Esophagus (tissue), 2 donors: ENCODE results near the gene NAPEPLD. TPM values are rescaled to one million over a fixed set of nuclear protein-coding genes. Genes with fewer than 3 reads are reported as not detected.

ENCODE experiments used
- H3K27ac ChIP-seq, 2 donors: one replicate each; pipeline ENCODE4 v1.5.1; 2013; ENCODE audit warnings: low read depth in 2 of 2, mild to moderate bottlenecking in 2 of 2, inconsistent platforms in 1 of 2, low read length in 1 of 2, moderate library complexity in 1 of 2
- H3K27me3 ChIP-seq, 2 donors: one replicate each; pipeline ENCODE4 v1.6.1; 2013; ENCODE audit warnings: low read length in 2 of 2, control low read depth in 1 of 2, mild to moderate bottlenecking in 1 of 2; ENCODE audit not compliant: insufficient read depth in 2 of 2, control insufficient read depth in 1 of 2
- H3K36me3 ChIP-seq, 2 donors: one replicate each; pipeline ENCODE4 v1.6.1; 2013; ENCODE audit warnings: low read length in 1 of 2; ENCODE audit not compliant: control insufficient read depth in 2 of 2, insufficient read depth in 2 of 2
- H3K4me1 ChIP-seq, 2 donors: one replicate each; pipeline ENCODE4 v1.6.1; 2013; ENCODE audit warnings: low read length in 1 of 2; ENCODE audit not compliant: control insufficient read depth in 2 of 2, insufficient read depth in 2 of 2
- H3K4me3 ChIP-seq, 2 donors: one replicate each; pipeline ENCODE4 v1.5.1; 2013; ENCODE audit warnings: low read length in 2 of 2, mild to moderate bottlenecking in 2 of 2, low read depth in 1 of 2, moderate library complexity in 1 of 2
- H3K9me3 ChIP-seq, 2 donors: one replicate each; pipeline ENCODE4 v1.6.1; 2013; ENCODE audit warnings: mild to moderate bottlenecking in 2 of 2, low read depth in 1 of 2, low read length in 1 of 2, moderate library complexity in 1 of 2; ENCODE audit not compliant: control insufficient read depth in 2 of 2, insufficient read depth in 1 of 2
- WGBS, 2 donors: extraction: QIAGEN DNeasy Blood & Tissue Kit; methylation state at CpG; one replicate each; pipeline ENCODE4 v1.1.7; 2013; 5-methylcytosine and 5-hydroxymethylcytosine counted together
- polyA plus RNA-seq, 2 donors: library from polyadenylated mRNA; stranded (reverse); fragments of 200-250 nt; gene quantifications; one replicate each; pipeline ENCODE4 v1.2.3, GENCODE V29; 2013
- donor health status: healthy with polysubstance abuse.
- donor health status: Bipolar disorder and iron deficiency.

Gene NAPEPLD
- polyA plus RNA-seq, 2 donors = 1.1 to 1.7 TPM

DNA sequence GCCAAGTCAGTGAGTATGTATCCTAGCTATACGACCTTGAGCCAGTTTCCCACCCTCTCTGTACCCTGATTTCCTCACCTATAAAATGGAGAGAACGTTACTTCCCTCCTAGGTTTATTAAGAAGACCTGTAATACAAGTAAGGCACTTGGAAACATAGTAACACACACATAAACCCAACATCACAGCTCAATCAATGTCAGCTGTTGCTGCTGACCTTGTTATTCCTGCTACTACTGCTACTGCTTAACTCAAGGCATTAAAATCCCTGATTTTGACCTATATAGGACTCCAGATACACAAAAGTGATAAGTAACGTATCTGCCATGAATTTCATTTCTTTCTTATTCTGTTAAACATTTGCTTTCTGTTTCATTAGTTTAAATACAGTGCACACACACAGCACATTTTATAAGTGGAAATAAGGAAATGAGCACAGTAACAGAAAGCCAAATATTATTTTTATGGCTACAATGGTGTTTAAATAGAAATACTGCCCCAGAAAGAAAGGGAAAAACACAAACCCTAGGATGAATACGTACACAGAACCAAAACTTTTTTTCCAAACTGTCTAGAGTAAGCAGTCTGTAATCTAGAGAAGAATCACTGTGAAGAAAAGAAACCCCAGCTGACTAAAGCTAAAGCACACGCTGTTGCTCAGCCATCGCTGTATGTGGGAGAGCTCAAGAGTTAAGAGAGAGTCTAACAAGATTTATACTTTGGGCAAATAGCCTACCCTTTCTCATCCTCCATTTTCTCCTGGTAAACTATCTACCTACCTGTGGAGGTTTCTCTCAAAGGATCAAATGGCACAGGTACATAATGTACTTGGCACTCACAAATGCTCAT is 19.0 kb downstream of the NAPEPLD start:
- WGBS, 2 donors = 67 to 80% methylated on average over 6 of the region's 6 CpGs
- no peak overlapping the region for H3K4me3 ChIP-seq

GRCh38 chr7:103127006-103127405 is 21.9 kb downstream of the NAPEPLD start:
- Histone ChIP-seq H3K4me1 (no peaks in the 10 kb centered on the region), H3K36me3 (peaks cover 0 to 5% of the 10 kb centered on the region in 2 donors), H3K4me3 (no peak overlapping the region), H3K27me3 (no peaks in the 10 kb centered on the region), H3K27ac (no peak overlapping the region), H3K9me3 (no peaks in the 10 kb centered on the region)
- WGBS, 2 donors = 85% methylated on average over 2 of the region's 2 CpGs

More for the DNA sequence above, 19.0 kb downstream of the NAPEPLD start:
- H3K27me3 ChIP-seq = no peaks in the 10 kb centered on the region
- no peaks in the 10 kb centered on the region for H3K9me3 ChIP-seq
- peaks cover 0 to 3% of the 10 kb centered on the region in 2 donors for H3K36me3 ChIP-seq
- no peaks in the 10 kb centered on the region for H3K4me1 ChIP-seq
- no peak overlapping the region for H3K27ac ChIP-seq

DNA sequence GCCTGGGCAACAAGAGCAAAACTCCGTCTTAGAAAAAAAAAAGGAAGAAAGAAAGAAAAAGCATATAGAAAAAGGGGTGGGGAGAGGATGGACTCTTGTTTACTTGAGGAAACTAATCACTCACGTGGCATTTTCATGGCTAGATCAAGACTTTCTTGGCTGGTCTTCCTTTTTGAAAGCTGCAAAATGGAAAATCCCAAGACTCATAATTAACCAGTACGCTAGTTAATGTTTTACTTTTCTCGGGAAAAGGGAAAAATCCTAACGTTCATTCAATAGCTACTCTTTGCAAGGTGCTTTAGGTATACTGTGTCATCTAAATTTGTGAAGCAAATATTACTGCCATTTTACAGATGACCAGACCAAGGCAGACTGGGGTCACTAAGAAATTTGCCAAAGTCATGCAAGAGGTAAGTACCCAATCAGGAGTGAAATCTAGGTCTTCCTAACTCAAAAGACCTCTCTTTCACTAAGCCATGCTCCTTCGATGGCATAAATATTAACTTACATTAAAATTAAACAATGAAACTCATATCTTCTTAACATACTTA is 24.4 kb downstream of the NAPEPLD start:
- Histone ChIP-seq H3K36me3 (peaks cover 0 to 12% of the 10 kb centered on the region in 2 donors), H3K27me3 (no peaks in the 10 kb centered on the region), H3K4me3 (no peak overlapping the region), H3K9me3 (no peaks in the 10 kb centered on the region), H3K27ac (no peak overlapping the region), H3K4me1 (no peaks in the 10 kb centered on the region)
- WGBS, 2 donors = 76 to 80% methylated on average over 6 of the region's 6 CpGs

GRCh38 chr7:103123529-103123928 is 25.4 kb downstream of the NAPEPLD start:
- H3K27me3 ChIP-seq = no peaks in the 10 kb centered on the region
- H3K4me3 ChIP-seq = no peak overlapping the region

GRCh38 chr7:103121641-103122040 is 27.3 kb downstream of the NAPEPLD start:
- peaks cover 0 to 10% of the 10 kb centered on the region in 2 donors for H3K36me3 ChIP-seq
- H3K9me3 ChIP-seq = no peaks in the 10 kb centered on the region
- H3K27me3 ChIP-seq = no peaks in the 10 kb centered on the region
- H3K27ac ChIP-seq = no peak overlapping the region
- H3K4me3 ChIP-seq = no peak overlapping the region
- H3K4me1 ChIP-seq = no peaks in the 10 kb centered on the region

More at GRCh38 chr7:103123529-103123928, 25.4 kb downstream of the NAPEPLD start:
- H3K9me3 ChIP-seq = no peaks in the 10 kb centered on the region
- H3K36me3 ChIP-seq = peaks cover 0 to 13% of the 10 kb centered on the region in 2 donors
- no peak overlapping the region for H3K27ac ChIP-seq
- 59 to 64% methylated on average over 3 of the region's 3 CpGs for WGBS, 2 donors
- H3K4me1 ChIP-seq = no peaks in the 10 kb centered on the region

DNA sequence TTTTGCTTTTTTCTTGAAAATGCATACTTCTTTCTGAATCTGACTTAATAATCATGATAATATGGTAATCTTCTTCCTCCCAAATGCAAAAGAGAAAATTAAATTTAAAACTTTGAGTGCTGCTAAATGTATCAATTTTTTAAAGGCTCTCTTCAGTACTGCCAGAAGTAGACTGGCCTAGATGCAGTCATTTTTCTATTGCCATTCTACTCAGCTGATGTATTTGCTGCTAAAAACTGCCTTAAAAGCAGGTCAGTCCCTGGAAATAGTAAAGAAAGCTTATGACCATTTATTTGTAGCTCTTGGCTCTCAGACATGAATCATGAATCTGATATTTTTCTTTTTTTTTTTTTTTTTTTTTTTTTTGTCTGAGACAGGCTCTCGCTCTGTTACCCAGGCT is 28.5 kb downstream of the NAPEPLD start:
- H3K36me3 ChIP-seq = peaks cover 0 to 10% of the 10 kb centered on the region in 2 donors
- H3K9me3 ChIP-seq = no peaks in the 10 kb centered on the region
- WGBS, 2 donors = 91 to 94% methylated on average over 1 of the region's 1 CpG
- H3K27ac ChIP-seq = no peak overlapping the region
- no peaks in the 10 kb centered on the region for H3K27me3 ChIP-seq
- H3K4me3 ChIP-seq = no peak overlapping the region
- no peaks in the 10 kb centered on the region for H3K4me1 ChIP-seq

GRCh38 chr7:103119791-103120291 is 29.1 kb downstream of the NAPEPLD start:
- 97 to 98% methylated on average over 11 of the region's 11 CpGs for WGBS, 2 donors
- Histone ChIP-seq H3K27ac (no peak overlapping the region), H3K36me3 (peaks cover 0 to 10% of the 10 kb centered on the region in 2 donors), H3K4me1 (no peaks in the 10 kb centered on the region), H3K27me3 (no peaks in the 10 kb centered on the region), H3K9me3 (no peaks in the 10 kb centered on the region), H3K4me3 (no peak overlapping the region)

DNA sequence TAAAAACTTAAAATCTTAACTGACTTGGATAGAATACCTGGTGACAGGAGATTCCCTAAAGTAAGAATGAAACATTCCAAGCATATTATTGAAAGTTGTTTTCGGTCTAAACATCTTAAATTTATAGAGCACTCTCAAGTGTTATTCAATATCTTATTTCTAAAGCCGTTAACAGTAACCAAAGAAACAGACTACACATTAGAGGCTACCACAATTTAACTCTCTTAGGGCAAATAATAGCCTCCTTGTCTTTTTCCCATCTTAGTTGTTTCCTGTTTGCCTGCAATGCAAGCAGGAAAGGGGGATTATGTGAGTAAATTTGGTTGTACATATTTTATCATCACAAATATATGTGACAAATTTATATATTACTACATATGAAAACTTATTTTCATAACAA is 31.4 kb downstream of the NAPEPLD start:
- 92 to 94% methylated on average over 2 of the region's 2 CpGs for WGBS, 2 donors
- H3K4me1 ChIP-seq = no peaks in the 10 kb centered on the region
- peaks cover 0 to 10% of the 10 kb centered on the region in 2 donors for H3K36me3 ChIP-seq

DNA sequence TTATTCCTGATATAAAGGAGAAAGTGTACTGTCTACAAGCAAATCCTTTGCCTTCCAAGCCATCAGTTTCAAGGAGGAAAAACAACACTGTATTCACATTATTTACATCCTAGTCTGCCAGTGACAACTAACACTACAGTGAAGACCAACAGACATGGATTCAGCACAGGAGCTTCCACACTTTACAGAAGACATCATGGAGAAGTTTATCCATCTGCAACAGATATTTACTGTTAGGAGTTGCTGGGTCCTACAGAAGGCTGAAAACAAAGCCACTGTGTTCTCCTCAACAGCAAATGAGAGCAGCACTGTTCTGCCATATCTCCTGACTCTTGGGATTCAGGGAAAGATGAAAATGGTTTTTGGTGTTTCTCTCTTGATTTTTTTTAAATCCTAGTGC is 31.9 kb downstream of the NAPEPLD start:
- H3K27ac ChIP-seq = no peak overlapping the region
- no peaks in the 10 kb centered on the region for H3K27me3 ChIP-seq
- no peak overlapping the region for H3K4me3 ChIP-seq
- H3K4me1 ChIP-seq = no peaks in the 10 kb centered on the region
- H3K36me3 ChIP-seq = peaks cover 0 to 8% of the 10 kb centered on the region in 2 donors
- no peaks in the 10 kb centered on the region for H3K9me3 ChIP-seq

More for the DNA sequence above, 31.4 kb downstream of the NAPEPLD start:
- H3K27me3 ChIP-seq = no peaks in the 10 kb centered on the region
- H3K4me3 ChIP-seq = no peak overlapping the region
- no peaks in the 10 kb centered on the region for H3K9me3 ChIP-seq
- H3K27ac ChIP-seq = no peak overlapping the region
